ENCODE measurements around the gene SH3GLB1. TPM values are rescaled to one million over a fixed set of nuclear protein-coding genes. Genes with fewer than 3 reads are reported as not detected.

SH3GLB1 gene
- total RNA-seq, 1 donor from 2014 or later, result 160 TPM

DNA sequence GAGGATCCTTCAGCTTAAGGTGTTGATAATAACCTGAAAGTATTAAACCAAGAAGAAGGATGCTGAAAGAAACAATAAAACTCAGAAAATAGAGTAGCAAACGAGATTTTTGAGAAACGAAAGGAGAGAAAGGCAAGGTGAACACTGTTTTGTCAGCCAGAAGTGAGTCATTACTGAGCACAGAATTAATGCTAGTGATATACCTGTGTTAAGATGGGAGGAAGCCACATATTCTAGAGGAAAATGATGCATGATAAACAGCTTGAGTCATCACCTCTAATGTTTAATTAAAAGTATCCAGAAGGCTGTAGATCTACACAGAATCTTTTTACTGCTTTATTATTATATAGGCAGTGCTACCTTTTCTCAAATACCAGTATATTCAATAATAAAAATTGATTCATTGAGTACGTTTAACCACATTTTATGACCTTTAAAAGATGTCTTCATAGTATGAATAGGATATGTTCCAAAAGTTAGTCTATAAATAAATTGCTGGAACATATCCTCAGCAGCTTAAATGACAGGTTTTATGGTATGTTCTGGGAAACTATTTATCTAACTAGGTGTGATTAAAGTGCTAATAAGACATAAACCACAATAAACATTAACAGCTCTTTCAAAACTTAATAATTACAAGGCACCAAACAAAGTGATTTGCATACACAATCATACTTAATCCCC is 10.3 kb downstream of the SH3GLB1 start:
- DNase-seq (ENCODE audit: low spot score), result no peak
- intact Hi-C loops (cut with DNase I), result no loop called here

DNA sequence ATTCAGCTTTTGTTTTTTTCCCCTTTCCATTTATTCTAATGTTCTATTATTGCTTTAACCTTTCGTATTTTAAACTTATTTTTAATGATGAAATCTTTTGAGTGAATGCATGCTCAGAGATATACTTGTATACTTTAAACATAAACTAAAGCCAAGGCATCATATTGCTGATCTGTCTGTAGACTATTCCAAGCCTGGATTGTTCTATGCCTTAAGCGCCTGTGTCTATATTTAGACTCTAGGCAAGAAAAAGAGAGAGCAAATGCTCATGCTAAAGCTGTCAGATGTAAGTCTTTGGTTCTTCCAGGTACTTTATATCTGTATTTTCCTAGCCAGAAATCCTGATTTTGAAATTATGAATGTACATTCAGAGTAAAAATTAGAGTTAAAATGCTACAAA is 14.4 kb downstream of the SH3GLB1 start:
- intact Hi-C loops (cut with DNase I), result no loop called here

DNA sequence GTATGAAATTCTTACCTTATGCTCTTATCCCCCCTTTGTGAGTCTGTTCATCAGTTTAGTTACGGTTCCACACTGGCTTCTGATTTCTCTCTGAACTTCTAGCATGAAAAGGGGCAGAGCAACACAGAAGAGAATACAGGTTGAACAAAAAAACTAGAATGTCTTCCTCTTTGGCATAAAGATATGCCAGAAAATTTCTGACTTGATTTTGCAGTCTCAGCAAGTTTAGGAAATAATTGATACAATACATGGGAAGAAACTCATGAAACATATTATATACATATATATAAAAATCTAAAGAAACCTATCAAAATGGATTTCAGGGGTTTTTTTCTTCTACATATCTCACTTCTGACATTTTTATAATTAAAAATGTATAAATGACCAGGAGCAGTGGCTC is 27.0 kb downstream of the SH3GLB1 start:
- intact Hi-C loops (cut with DNase I), result no loop called here
- no peak for DNase-seq (ENCODE audit: low spot score)

More for the DNA sequence above, 14.4 kb downstream of the SH3GLB1 start:
- no peak for DNase-seq (ENCODE audit: low spot score)

DNA sequence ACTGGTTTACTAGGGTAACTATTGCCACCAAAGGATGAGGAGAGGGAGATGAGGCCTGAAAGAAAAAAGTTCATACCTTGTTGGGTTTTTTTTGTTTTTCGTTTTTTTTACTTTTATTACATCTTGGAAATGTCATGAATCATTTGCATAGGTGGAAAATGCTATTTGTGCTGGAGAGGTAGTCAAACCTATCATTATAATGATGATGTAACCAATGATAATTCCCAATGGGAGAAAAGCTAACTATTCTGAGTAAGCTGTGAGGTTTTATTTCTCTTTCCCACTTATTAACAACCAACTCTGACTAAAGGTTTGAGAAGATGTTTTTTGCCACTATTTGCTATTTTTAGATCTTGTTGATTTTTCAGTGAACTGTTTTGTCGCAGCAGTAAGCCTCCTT is 29.0 kb downstream of the SH3GLB1 start:
- DNase-seq (ENCODE audit: low spot score), result no peak
- intact Hi-C loops (cut with DNase I), result no loop called here

- no peak for DNase-seq (ENCODE audit: low spot score)
- intact Hi-C loops (cut with DNase I), result no loop called here
These were observed 35.5 kb downstream of the SH3GLB1 start for GRCh38 chr1:86739648-86740509.

DNA sequence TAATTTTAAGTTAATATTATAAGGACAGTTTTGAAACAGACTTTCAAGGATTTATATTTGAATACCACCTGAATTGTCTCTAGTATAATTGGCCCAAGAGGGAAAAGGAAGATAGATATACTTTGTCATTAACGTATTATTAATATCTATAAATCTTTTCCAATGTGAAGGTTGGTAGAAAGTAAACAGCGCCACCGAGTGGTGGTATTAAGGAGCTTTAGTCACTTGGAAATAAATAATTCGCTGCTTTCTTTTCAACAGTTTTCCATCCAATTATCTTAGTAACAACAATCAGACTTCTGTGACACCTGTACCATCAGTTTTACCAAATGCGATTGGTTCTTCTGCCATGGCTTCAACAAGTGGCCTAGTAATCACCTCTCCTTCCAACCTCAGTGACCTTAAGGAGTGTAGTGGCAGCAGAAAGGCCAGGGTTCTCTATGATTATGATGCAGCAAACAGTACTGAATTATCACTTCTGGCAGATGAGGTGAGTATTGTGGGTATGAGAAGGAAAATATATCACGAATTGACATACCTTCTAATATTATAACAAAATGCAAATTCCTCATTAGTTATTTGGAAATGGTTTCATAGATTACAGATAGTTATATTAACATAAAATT is 37.7 kb downstream of the SH3GLB1 start:
- DNase-seq (ENCODE audit: low spot score), result no peak
- intact Hi-C loops (cut with DNase I), result no loop called here

GRCh38 chr1:86747304-86747703 is 42.9 kb downstream of the SH3GLB1 start:
- intact Hi-C loops (cut with DNase I), result no loop called here
- no peak for DNase-seq (ENCODE audit: low spot score)

DNA sequence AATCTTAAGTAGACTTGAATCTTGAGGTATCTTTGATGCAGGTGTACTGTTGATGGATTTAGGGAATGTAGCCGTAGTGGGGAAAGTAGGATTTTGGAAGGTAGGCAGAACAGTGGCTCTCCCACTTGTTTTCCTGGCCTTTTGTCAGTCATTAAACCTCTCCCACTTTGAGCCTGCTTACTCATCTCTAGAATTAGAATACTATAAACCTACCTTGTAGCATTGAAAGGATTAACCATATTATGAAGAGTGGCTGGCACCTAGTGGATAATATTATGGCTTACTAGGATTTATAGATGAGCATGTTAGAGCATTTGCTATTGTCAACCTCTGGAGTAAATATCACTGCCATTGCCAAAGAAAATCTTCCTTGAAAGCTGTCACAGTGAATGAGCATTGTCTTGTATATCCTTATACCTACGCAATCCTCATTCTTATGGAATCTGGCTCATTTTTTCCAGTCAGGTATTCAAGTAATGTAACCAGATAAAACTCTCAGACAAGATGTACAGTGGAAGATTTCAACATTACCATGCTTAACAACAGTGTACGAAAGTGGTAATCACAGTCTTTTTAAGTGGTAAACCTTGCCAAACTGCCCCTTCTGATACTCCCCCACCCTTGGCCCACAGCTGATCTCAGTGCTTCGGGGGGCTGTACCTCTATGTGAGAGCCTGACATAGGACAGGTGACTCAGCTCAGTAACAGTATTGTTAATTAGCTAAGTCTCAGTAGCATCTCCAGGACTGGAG is 44.4 kb downstream of the SH3GLB1 start:
- intact Hi-C loops (cut with DNase I), result no loop called here

DNA sequence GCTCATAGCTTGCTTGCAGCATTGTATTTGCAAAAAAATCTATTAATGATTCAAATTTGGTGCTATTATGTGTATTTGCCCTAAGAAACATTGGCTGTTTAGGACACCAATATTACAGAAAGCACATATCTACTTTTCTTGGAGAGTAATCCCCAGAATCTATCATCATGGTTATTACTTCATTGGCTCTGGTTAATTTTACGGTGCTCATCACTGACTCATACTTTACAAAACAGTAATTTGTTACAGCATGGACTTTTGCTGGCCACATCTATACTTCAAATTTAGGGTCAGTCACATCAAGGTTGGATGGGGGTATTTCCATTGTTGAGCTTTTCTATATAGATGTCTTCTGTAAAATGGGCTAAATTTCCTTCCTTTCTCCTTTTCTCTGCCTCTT is 45.7 kb downstream of the SH3GLB1 start:
- intact Hi-C loops (cut with DNase I), result no loop called here
- DNase-seq (ENCODE audit: low spot score), result no peak

More for the DNA sequence above, 44.4 kb downstream of the SH3GLB1 start:
- no peak for DNase-seq (ENCODE audit: low spot score)

DNA sequence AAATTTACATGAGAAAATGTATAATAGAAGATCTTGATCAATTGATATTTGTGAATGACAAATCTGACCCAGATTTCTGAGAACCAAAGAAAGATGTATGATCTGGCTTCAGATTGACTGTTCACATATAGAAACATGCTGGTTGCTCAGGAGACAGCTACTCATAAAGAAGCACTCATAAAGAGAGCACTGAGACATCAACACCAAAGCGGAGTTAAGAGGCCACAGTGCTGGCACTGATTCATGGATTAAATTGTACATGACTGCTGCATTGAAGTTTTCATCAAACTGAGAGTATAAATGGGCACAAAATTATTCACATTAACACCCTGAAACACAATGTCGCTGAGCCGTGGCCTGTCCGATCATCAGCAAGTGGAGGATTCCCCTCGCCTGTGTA is 46.2 kb downstream of the SH3GLB1 start:
- no peak for DNase-seq (ENCODE audit: low spot score)
- intact Hi-C loops (cut with DNase I), result no loop called here

DNA sequence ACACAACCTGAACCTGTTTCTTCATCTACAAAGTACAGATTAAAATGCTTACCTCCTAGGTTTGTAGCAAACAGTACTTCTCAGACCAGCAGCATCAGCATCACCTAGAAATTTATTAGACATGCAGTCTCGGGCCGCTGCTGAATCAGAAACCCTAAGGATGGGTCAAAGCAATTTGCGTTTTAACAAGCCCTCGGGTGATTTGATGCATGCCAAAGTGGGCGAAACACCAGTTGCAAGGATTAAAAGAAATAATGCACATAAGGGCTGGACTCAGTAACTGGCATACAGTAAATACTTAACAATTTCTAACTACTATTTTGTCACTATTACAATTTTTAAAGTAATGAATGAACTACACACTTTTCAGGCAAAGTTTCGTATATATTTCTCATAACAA is 47.5 kb downstream of the SH3GLB1 start:
- intact Hi-C loops (cut with DNase I), result no loop called here
- DNase-seq (ENCODE audit: low spot score), result no peak

GRCh38 chr1:86753700-86754099 is 49.3 kb downstream of the SH3GLB1 start:
- intact Hi-C loops (cut with DNase I), result no loop called here

DNA sequence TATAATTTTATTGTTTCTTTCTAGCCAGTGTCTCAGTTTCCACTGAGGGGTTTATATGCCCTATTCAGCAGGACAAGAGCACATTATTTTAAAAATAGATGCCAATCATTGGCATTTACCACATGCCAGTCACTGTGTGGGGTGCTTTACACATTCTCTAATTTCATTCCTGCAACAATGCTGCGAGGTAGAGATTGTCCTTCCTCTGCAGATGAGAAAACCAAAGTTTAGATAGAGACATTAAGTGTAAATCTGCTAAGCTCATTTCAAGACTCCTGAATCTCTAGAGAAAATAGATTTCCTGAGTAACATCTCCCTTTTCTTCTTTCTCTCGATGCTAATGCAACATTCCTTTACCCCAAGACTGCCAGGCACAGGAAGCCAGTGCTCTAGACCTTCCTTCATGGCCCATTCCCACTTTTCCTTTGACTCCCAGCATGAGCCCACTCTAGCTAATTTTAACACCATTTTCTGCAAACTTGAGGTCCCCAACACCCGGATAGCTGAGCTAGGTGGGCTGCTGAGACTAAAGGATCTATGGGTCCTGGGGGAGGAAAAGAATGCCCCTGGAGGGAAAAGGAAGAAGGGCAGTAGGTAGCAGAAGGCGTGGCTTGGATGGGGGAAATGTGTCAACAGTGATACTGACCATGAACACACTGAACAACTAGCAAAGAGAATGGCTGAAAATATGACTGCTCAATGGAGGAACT is 50.0 kb downstream of the SH3GLB1 start:
- DNase-seq (ENCODE audit: low spot score), result no peak
- intact Hi-C loops (cut with DNase I), result no loop called here

More at GRCh38 chr1:86753700-86754099, 49.3 kb downstream of the SH3GLB1 start:
- DNase-seq (ENCODE audit: low spot score), result no peak

- intact Hi-C loops (cut with DNase I), result no loop called here
- no peak for DNase-seq (ENCODE audit: low spot score)
These were observed 51.7 kb downstream of the SH3GLB1 start for GRCh38 chr1:86756062-86756406.

GRCh38 chr1:86757272-86757984 is 53.1 kb downstream of the SH3GLB1 start:
- no peak for DNase-seq (ENCODE audit: low spot score)
- intact Hi-C loops (cut with DNase I), result no loop called here

- intact Hi-C loops (cut with DNase I), result no loop called here
- no peak for DNase-seq (ENCODE audit: low spot score)
These were observed 54.2 kb downstream of the SH3GLB1 start for GRCh38 chr1:86758570-86758969.

DNA sequence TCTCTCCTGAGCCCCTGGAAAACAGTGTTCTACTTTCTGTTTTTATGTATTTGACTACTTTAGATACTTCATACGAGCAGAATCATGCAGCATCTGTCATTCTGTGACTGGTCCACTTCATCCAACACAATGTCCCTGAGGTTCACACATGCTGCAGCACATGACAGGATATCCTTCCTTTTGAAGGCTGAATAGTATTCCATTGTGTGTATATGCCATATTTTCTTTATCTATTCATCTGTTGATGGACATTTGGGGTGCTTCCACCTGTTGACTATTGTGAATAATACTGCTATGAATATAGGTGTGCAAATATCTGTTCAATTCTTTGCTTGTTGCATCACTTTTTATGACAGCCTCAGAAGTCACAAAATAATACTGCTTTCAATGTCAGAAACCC is 55.8 kb downstream of the SH3GLB1 start:
- DNase-seq (ENCODE audit: low spot score), result no peak
- intact Hi-C loops (cut with DNase I), result no loop called here

DNA sequence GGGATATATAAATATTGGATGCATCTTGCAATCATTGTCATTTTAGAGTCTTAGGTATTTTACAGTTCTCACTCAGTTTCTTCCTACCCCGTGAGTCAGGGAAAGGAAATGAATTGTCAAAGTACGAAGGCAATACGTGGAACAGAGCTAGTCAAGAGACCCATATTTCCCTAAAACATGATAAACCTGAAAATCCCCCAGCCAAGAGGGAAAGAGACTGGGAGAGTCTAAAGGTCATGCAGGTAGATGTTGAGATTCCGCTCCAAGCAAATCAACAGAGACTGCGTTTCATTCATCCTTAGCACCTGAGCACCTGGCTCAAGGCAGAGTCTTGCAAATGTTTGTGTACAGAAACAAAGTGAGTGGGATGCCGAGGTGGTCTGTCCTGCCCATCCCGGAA is 58.0 kb downstream of the SH3GLB1 start:
- intact Hi-C loops (cut with DNase I), result no loop called here
- DNase-seq (ENCODE audit: low spot score), result no peak

DNA sequence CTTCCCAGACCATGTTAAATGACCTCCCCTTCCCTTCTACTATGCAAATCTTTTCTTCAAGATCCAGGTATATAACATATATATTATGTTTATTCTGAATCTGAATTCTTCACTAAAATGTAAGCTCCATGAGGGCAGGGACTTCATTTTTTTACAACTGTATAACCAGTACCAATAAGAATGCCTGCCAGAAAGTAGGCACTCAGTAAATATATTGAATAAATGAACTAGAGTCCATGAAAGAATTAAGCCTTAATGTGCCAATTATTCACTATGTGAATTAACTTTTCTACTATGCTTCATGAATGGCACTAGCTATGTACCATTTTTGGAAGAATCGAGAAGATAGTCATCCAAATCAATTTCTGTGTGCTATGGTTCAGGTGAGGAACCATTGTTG is 60.1 kb downstream of the SH3GLB1 start:
- intact Hi-C loops (cut with DNase I), result no loop called here
- no peak for DNase-seq (ENCODE audit: low spot score)
